HepG2 (cell line): ENCODE results near the gene AHCYL2. TPM values are rescaled to one million over a fixed set of nuclear protein-coding genes. Genes with fewer than 3 reads are reported as not detected.

Source experiments
- ATAC-seq: fragments of 200-7000 bp; cut with Tn5 transposase; 3 replicates; pipeline ENCODE4 v1.9.1; 2020; ENCODE audit warnings: mild to moderate bottlenecking, moderate library complexity
- BruUV-seq: library from RNA; stranded (reverse); fragments of 400-500 nt; replicated peaks from 2 replicates; lab custom pipeline; 2021; lab: Mats Ljungman, UMichigan
- CTCF ChIA-PET: fragments of 300-600 bp; formaldehyde crosslinking; extraction: SDS; loops from one replicate; lab custom pipeline; 2021; ENCODE audit warnings: low total read pairs, inconsistent platforms, low intra/inter-chr PET ratio; lab: Yijun Ruan, JAX
- POLR2A ChIA-PET: fragments of 350-600 bp; sonication (Branson Sonifier 250); formaldehyde crosslinking; loops from one replicate; lab custom pipeline; 2020; ENCODE audit warnings: antibody characterized with exemption, inconsistent platforms; lab: Yijun Ruan, JAX
- DNase-seq: peaks from one replicate; pipeline ENCODE4 v3.0.0-alpha.2; 2015; ENCODE audit warnings: low spot score
- FAIRE-seq: peaks from 3 replicates; lab custom pipeline; 2011; peaks lifted over from hg19 to GRCh38; lab: Jason Lieb, UNC
- H2AFZ ChIP-seq: one replicate; pipeline ENCODE4 v1.6.1; 2011; ENCODE audit warnings: low read length, inconsistent platforms
- H3K27ac ChIP-seq: fragments of 300-600 bp; 3 replicates; pipeline ENCODE4 v1.8.0; 2011; ENCODE audit warnings: mixed run types, mild to moderate bottlenecking, mixed read lengths, low read length, inconsistent platforms; ENCODE audit not compliant: insufficient read depth; ENCODE audit errors: extremely low read length
- H3K27me3 ChIP-seq, 2 experiments: fragments of 200-600 bp in 1 of 2; 2 replicates in 1 of 2; 3 replicates in 1 of 2; pipeline versions ENCODE4 v1.6.0 to v1.8.0; 2011; ENCODE audit warnings: low read length in 2 of 2, mild to moderate bottlenecking in 2 of 2, moderate library complexity in 2 of 2, inconsistent platforms in 1 of 2; ENCODE audit not compliant: insufficient read depth in 2 of 2, control insufficient read depth in 1 of 2
- H3K36me3 ChIP-seq, 2 experiments: fragments of 200-600 bp in 1 of 2; replicated peaks in 1 of 2; 2 replicates in 1 of 2; 3 replicates in 1 of 2; pipeline versions ENCODE4 v1.5.1 to v1.8.0; 2011; ENCODE audit warnings: low read length in 2 of 2, inconsistent platforms in 1 of 2; ENCODE audit not compliant: insufficient read depth in 2 of 2, control insufficient read depth in 1 of 2
- H3K4me1 ChIP-seq: 2 replicates; pipeline ENCODE4 v1.5.1; 2012; ENCODE audit warnings: low read length, inconsistent platforms; ENCODE audit not compliant: insufficient read depth
- H3K4me2 ChIP-seq: 2 replicates; pipeline ENCODE4 v1.6.0; 2011; ENCODE audit warnings: low read depth, low read length, inconsistent platforms
- H3K4me3 ChIP-seq, 3 experiments: fragments of 200-600 bp in 1 of 3; sonication (generic), shearing (Covaris generic) in 1 of 3; replicated peaks in 1 of 3; 2 replicates each; pipeline ENCODE4 v1.5.1; 2011 to 2016; ENCODE audit warnings: low read length in 3 of 3, inconsistent platforms in 2 of 3, low read depth in 2 of 3, mild to moderate bottlenecking in 2 of 3, control low read depth in 1 of 3, mixed read lengths in 1 of 3; ENCODE audit not compliant: insufficient read depth in 1 of 3
- H3K79me2 ChIP-seq: one replicate; pipeline ENCODE4 v1.6.1; 2011; ENCODE audit warnings: low read length, inconsistent platforms; ENCODE audit not compliant: insufficient read depth
- H3K9ac ChIP-seq: 2 replicates; pipeline ENCODE4 v1.6.0; 2011; ENCODE audit warnings: mild to moderate bottlenecking, low read depth, low read length, inconsistent platforms; ENCODE audit not compliant: insufficient read depth
- H3K9me3 ChIP-seq: 2 replicates; pipeline ENCODE4 v1.5.1; 2012; ENCODE audit warnings: mild to moderate bottlenecking, low read length
- H4K20me1 ChIP-seq: 2 replicates; pipeline ENCODE4 v1.6.0; 2011; ENCODE audit warnings: inconsistent platforms, mild to moderate bottlenecking, low read length, moderate library complexity; ENCODE audit not compliant: insufficient read depth
- ARNTL ChIP-seq: sonication (generic); formaldehyde crosslinking; IDR thresholded peaks from 2 replicates; pipeline ENCODE4 v1.4.0; 2020; ENCODE audit warnings: mild to moderate bottlenecking, missing genetic modification reagents
- CCAR2 ChIP-seq: fragments of 200-400 bp; formaldehyde crosslinking; optimal IDR thresholded peaks from 2 replicates; pipeline ENCODE3; 2018; ENCODE audit warnings: low read depth, mild to moderate bottlenecking, low read length, moderate library complexity
- GZF1 ChIP-seq: sonication (generic); formaldehyde crosslinking; IDR thresholded peaks from 2 replicates; pipeline ENCODE4 v1.5.1; 2020; ENCODE audit warnings: mild to moderate bottlenecking, missing genetic modification reagents
- JUN ChIP-seq: sonication (generic); formaldehyde crosslinking; IDR thresholded peaks from 2 replicates; pipeline ENCODE4 v1.4.0; 2020; ENCODE audit warnings: mild to moderate bottlenecking, missing genetic modification reagents
- PHF8 ChIP-seq: sonication (generic); formaldehyde crosslinking; IDR thresholded peaks from 2 replicates; pipeline ENCODE4 v1.5.0; 2020; ENCODE audit warnings: missing genetic modification reagents
- PRPF4 ChIP-seq: fragments of 200-400 bp; formaldehyde crosslinking; IDR thresholded peaks from 2 replicates; pipeline ENCODE4 v1.6.1; 2016; ENCODE audit warnings: low read length, low read depth; ENCODE audit not compliant: poor library complexity, severe bottlenecking
- RFX1 ChIP-seq: fragments of 450-650 bp; IDR thresholded peaks from 2 replicates; pipeline ENCODE4 v1.6.1; 2017
- SCMH1 ChIP-seq: sonication (generic); formaldehyde crosslinking; IDR thresholded peaks from 2 replicates; pipeline ENCODE4 v1.9.0; 2021; ENCODE audit warnings: missing genetic modification reagents, mild to moderate bottlenecking, borderline replicate concordance
- SSRP1 ChIP-seq: IDR thresholded peaks from 2 replicates; pipeline ENCODE4 v1.6.1; 2016; ENCODE audit warnings: control low read depth
- TARDBP ChIP-seq: sonication (generic); formaldehyde crosslinking; IDR thresholded peaks from 2 replicates; pipeline ENCODE4 v1.8.0; 2022; ENCODE audit warnings: mild to moderate bottlenecking, missing genetic modification reagents
- ZNF136 ChIP-seq: sonication (generic); formaldehyde crosslinking; IDR thresholded peaks from 2 replicates; pipeline ENCODE4 v1.8.1; 2022; ENCODE audit warnings: low read depth, mild to moderate bottlenecking, moderate library complexity, missing genetic modification reagents
- ZNF143 ChIP-seq: sonication (generic); formaldehyde crosslinking; IDR thresholded peaks from 2 replicates; pipeline ENCODE4 v1.4.0; 2020; ENCODE audit warnings: missing genetic modification reagents
- ZNF30 ChIP-seq: sonication (generic); formaldehyde crosslinking; IDR thresholded peaks from 2 replicates; pipeline ENCODE4 v1.5.0; 2020; ENCODE audit warnings: mild to moderate bottlenecking, missing genetic modification reagents
- ZNF790 ChIP-seq: sonication (generic); formaldehyde crosslinking; IDR thresholded peaks from 2 replicates; pipeline ENCODE4 v1.8.0; 2022; ENCODE audit warnings: missing genetic modification reagents, mild to moderate bottlenecking, borderline replicate concordance
- whole genome bisulfite sequencing: methylation state at CpG from one replicate; pipeline ENCODE4 v1.1.6; 2017; ENCODE audit warnings: low lambda C conversion rate; 5-methylcytosine and 5-hydroxymethylcytosine counted together
- in situ Hi-C: cut with HindIII; loops from 2 replicates; pipeline ENCODE4 v1.10.0; 2017; ENCODE audit warnings: low pct_unique_long_range_greater_than_20kb; ENCODE audit not compliant: extremely low pct_ligation_motif_present
- intact Hi-C: fragments of 100-400 bp; cut with micrococcal nuclease; formaldehyde crosslinking; loops from one replicate; pipeline ENCODE4 v1.10.0; 2022; ENCODE audit not compliant: unreplicated experiment
- polyA plus RNA-seq, 8 experiments: library from polyadenylated mRNA; depleted of rRNA in 3 of 8; stranded (reverse) in 7 of 8; unstranded in 1 of 8; fragments of >200 nt; fragmentation: Illumina TruSeq in 4 of 8; extraction: Trizol in 4 of 8; gene quantifications; 2 replicates each; pipeline versions ENCODE4 v1.2.1 to v1.2.3, GENCODE V29; 2011 to 2016; ENCODE audit warnings: low read depth in 4 of 8, missing spikeins in 1 of 8, mixed read lengths in 1 of 8; ENCODE audit not compliant: insufficient read depth in 1 of 8
- total RNA-seq, 5 experiments: library from RNA; depleted of rRNA; stranded (reverse); fragments of >200 nt; fragmentation: Illumina TruSeq; extraction: Trizol; gene quantifications; 2 replicates each; pipeline ENCODE4 v1.2.3, GENCODE V29; 2016; ENCODE audit warnings: low read depth in 1 of 5
- TF ChIP-seq, protein P1 (sequence below): sonication (generic); formaldehyde crosslinking; conservative IDR thresholded peaks from 2 replicates; pipeline ENCODE4 v1.5.0; 2020; ENCODE audit warnings: missing genetic modification reagents
- TF ChIP-seq, protein P2 (sequence below): sonication (generic); formaldehyde crosslinking; IDR thresholded peaks from 2 replicates; pipeline ENCODE4 v1.5.0; 2020; ENCODE audit warnings: mild to moderate bottlenecking, missing genetic modification reagents, moderate library complexity
- TF ChIP-seq, protein P3 (sequence below): sonication (generic); formaldehyde crosslinking; IDR thresholded peaks from 2 replicates; pipeline ENCODE4 v1.4.0; 2020; ENCODE audit warnings: mild to moderate bottlenecking, missing genetic modification reagents

The AHCYL2 gene
- total and polyA plus RNA-seq, 2 of the 13 experiments (the other 11 are each of a cell fraction or from before 2014, with no cell fraction given), result 9.5 to 14.7 TPM

DNA sequence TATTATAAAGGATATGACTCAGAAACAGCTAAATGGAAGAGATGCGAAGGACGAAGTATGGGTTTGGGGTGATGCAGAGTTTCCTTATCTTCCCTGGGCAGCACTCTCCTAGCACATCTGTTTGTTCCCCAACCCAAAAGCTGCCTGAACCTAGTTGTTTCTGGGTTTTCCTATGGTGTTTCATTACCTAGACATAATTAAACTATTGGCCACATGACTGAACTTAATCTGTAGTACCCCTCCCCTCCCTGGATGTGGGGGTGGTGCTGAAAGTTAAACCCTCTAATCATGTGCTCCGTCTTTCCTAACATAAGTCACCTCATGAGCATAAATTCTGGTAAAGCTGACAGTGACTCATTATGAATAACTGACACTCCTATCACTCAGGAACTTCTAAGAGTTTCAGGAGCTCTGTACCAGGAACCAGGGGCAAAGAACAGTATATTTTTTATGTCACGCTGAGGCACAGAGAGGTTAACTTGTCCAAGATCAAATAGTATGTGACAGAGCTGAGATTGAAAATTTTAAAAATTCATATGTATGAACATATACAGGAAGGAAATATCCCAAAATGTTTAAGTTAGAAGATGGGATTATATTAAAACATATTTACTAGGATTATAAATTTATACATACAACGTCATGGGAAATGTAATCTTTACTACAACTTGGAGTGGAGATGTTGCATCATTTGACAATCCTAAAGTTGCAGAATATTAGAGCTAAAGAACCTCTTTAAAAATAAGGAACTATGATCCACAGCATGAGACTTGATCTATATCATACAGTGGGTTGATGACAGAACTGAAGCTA, 214.2 kb downstream of the AHCYL2 start:
- Histone ChIP-seq H3K9ac (no peak overlapping the region), H3K4me2 (no peak overlapping the region), H3K79me2 (no peaks in the 10 kb centered on the region), H3K27ac (no peak overlapping the region), H3K4me3 (no peak overlapping the region), H2AFZ (no peak overlapping the region), H4K20me1 (no peaks in the 10 kb centered on the region), H3K9me3 (no peaks in the 10 kb centered on the region), H3K27me3 (no peaks in the 10 kb centered on the region), H3K36me3 (no peaks in the 10 kb centered on the region; a peak in 2 of 5 replicates), H3K4me1 (peaks cover 12% of the 10 kb centered on the region)
- intact Hi-C loops, result no loop called here
- 93% methylated on average over 5 of the region's 5 CpGs for WGBS
- ATAC-seq (no peak), DNase-seq (peak; percentile 6), FAIRE-seq (no peak)
- in situ Hi-C loops, result no loop called here
- ChIA-PET CTCF (no interaction called here), POLR2A (no interaction called here)
- BruUV-seq, result no TSS peak
- no peak for TF ChIP-seq PRPF4
- TF ChIP-seq ZNF143 (CRISPR knock-in tag), result no peak
- no peak for TF ChIP-seq ZNF790 (CRISPR knock-in tag)
- no peak for TF ChIP-seq SCMH1 (CRISPR knock-in tag)
- TF ChIP-seq GZF1 (CRISPR knock-in tag), result no peak
- TF ChIP-seq ARNTL (CRISPR knock-in tag), result no peak
- TF ChIP-seq, protein P1, sequence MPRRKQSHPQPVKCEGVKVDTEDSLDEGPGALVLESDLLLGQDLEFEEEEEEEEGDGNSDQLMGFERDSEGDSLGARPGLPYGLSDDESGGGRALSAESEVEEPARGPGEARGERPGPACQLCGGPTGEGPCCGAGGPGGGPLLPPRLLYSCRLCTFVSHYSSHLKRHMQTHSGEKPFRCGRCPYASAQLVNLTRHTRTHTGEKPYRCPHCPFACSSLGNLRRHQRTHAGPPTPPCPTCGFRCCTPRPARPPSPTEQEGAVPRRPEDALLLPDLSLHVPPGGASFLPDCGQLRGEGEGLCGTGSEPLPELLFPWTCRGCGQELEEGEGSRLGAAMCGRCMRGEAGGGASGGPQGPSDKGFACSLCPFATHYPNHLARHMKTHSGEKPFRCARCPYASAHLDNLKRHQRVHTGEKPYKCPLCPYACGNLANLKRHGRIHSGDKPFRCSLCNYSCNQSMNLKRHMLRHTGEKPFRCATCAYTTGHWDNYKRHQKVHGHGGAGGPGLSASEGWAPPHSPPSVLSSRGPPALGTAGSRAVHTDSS (CRISPR knock-in tag), result no peak
- TF ChIP-seq PHF8 (CRISPR knock-in tag), result no peak
- no peak for TF ChIP-seq ZNF136 (CRISPR knock-in tag)
- no peak for TF ChIP-seq ZNF30
- TF ChIP-seq TARDBP (CRISPR knock-in tag), result no peak
- no peak for TF ChIP-seq RFX1
- TF ChIP-seq, protein P2, sequence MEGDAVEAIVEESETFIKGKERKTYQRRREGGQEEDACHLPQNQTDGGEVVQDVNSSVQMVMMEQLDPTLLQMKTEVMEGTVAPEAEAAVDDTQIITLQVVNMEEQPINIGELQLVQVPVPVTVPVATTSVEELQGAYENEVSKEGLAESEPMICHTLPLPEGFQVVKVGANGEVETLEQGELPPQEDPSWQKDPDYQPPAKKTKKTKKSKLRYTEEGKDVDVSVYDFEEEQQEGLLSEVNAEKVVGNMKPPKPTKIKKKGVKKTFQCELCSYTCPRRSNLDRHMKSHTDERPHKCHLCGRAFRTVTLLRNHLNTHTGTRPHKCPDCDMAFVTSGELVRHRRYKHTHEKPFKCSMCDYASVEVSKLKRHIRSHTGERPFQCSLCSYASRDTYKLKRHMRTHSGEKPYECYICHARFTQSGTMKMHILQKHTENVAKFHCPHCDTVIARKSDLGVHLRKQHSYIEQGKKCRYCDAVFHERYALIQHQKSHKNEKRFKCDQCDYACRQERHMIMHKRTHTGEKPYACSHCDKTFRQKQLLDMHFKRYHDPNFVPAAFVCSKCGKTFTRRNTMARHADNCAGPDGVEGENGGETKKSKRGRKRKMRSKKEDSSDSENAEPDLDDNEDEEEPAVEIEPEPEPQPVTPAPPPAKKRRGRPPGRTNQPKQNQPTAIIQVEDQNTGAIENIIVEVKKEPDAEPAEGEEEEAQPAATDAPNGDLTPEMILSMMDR, result no peak
- TF ChIP-seq, protein P3, sequence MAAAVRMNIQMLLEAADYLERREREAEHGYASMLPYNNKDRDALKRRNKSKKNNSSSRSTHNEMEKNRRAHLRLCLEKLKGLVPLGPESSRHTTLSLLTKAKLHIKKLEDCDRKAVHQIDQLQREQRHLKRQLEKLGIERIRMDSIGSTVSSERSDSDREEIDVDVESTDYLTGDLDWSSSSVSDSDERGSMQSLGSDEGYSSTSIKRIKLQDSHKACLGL (CRISPR knock-in tag), result no peak
- no peak for TF ChIP-seq SSRP1 (CRISPR knock-in tag)
- TF ChIP-seq JUN (CRISPR knock-in tag), result no peak
- TF ChIP-seq CCAR2, result no peak
